PC-9 (cell line): ENCODE data around the gene ZNF417. TPM values are rescaled to one million over a fixed set of nuclear protein-coding genes. Genes with fewer than 3 reads are reported as not detected.
"Not testable (repeated sequence)": the region's sequence is repeated elsewhere in the genome, so short reads cannot be mapped to it uniquely, and the experiment has no call there.

ENCODE experiments used
- BruUV-seq: library from RNA; stranded (reverse); fragments of 400-500 nt; replicated peaks from 2 replicates; lab custom pipeline; 2021; lab: Mats Ljungman, UMichigan
- CTCF ChIA-PET: fragments of 300-600 bp; sonication (Branson Sonifier 250); formaldehyde crosslinking; loops from one replicate; lab custom pipeline; 2022; ENCODE audit warnings: antibody characterized with exemption; lab: Charles Lee
- POLR2A ChIA-PET: fragments of 300-600 bp; sonication (Branson Sonifier 250); formaldehyde crosslinking; loops from one replicate; lab custom pipeline; 2022; ENCODE audit warnings: antibody characterized with exemption; ENCODE audit not compliant: unreplicated experiment; lab: Charles Lee
- DNase-seq, 2 experiments: peaks; one replicate each; pipeline versions ENCODE4 v3.0.0 to v3.0.0-alpha.2; 2015 to 2022; ENCODE audit warnings: mixed read lengths in 1 of 2
- H2AFZ ChIP-seq: fragments of 200-600 bp; sonication (generic); 2 replicates; pipeline ENCODE4 v1.8.1; 2017; ENCODE audit warnings: antibody characterized with exemption
- H3F3A ChIP-seq: fragments of 200-600 bp; sonication (generic); 2 replicates; pipeline ENCODE4 v1.8.1; 2017; ENCODE audit warnings: antibody characterized with exemption, mild to moderate bottlenecking, low read depth; ENCODE audit not compliant: insufficient read depth
- H3K27ac ChIP-seq: fragments of 200-600 bp; sonication (generic); 2 replicates; pipeline ENCODE4 v1.6.1; 2016; ENCODE audit warnings: mixed run types
- H3K27me3 ChIP-seq: fragments of 200-600 bp; sonication (generic); 2 replicates; pipeline ENCODE4 v1.6.1; 2016; ENCODE audit warnings: low read depth, mixed run types; ENCODE audit not compliant: insufficient read depth
- H3K36me3 ChIP-seq: fragments of 200-600 bp; sonication (generic); 2 replicates; pipeline ENCODE4 v1.6.1; 2016; ENCODE audit warnings: low read depth, mixed run types
- H3K4me1 ChIP-seq: fragments of 200-600 bp; sonication (generic); replicated peaks from 2 replicates; pipeline ENCODE4 v1.6.1; 2016; ENCODE audit warnings: mixed run types; ENCODE audit not compliant: insufficient read depth
- H3K4me2 ChIP-seq: fragments of 200-600 bp; sonication (generic); 2 replicates; pipeline ENCODE4 v1.6.1; 2017; ENCODE audit warnings: mixed run types
- H3K4me3 ChIP-seq: fragments of 200-600 bp; sonication (generic); 2 replicates; pipeline ENCODE4 v1.6.1; 2016; ENCODE audit warnings: mixed run types
- H3K79me2 ChIP-seq: fragments of 200-600 bp; sonication (generic); 2 replicates; pipeline ENCODE4 v1.6.1; 2017; ENCODE audit warnings: low read depth, mixed run types
- H3K9me2 ChIP-seq: fragments of 200-600 bp; sonication (generic); 2 replicates; pipeline ENCODE4 v1.8.1; 2017; ENCODE audit warnings: mild to moderate bottlenecking; ENCODE audit not compliant: insufficient read depth
- H3K9me3 ChIP-seq: fragments of 200-600 bp; sonication (generic); 2 replicates; pipeline ENCODE4 v1.8.1; 2016; ENCODE audit warnings: low read depth; ENCODE audit not compliant: insufficient read depth
- H4K20me1 ChIP-seq: fragments of 200-600 bp; sonication (generic); 2 replicates; pipeline ENCODE4 v1.8.1; 2017; ENCODE audit not compliant: insufficient read depth
- CTCF ChIP-seq: fragments of 200-600 bp; sonication (generic); conservative IDR thresholded peaks from 2 replicates; pipeline ENCODE4 v1.6.1; 2017; ENCODE audit warnings: mixed run types, antibody characterized with exemption, mild to moderate bottlenecking, moderate library complexity
- EZH2 ChIP-seq: fragments of 200-600 bp; sonication (generic); IDR thresholded peaks from 2 replicates; pipeline ENCODE4 v1.8.0; 2017; ENCODE audit warnings: antibody characterized with exemption, low read depth
- intact Hi-C: fragments of 100-400 bp; cut with micrococcal nuclease; formaldehyde crosslinking; loops from one replicate; pipeline ENCODE4 v1.10.0; 2022; ENCODE audit not compliant: unreplicated experiment
- total RNA-seq: library from RNA; stranded (reverse); gene quantifications from 2 replicates; pipeline ENCODE4 v1.2.3, GENCODE V29; 2021

The ZNF417 gene
- total RNA-seq, 1 experiment from 2014 or later = 19.6 TPM

GRCh38 chr19:57905258-57905657 lies 11.1 kb downstream of the ZNF417 start:
- Histone ChIP-seq H3K27ac (no peak overlapping the region), H3K79me2 (no peaks in the 10 kb centered on the region), H3K9me3 (peaks cover 32% of the 10 kb centered on the region), H2AFZ (no peak overlapping the region), H4K20me1 (no peaks in the 10 kb centered on the region), H3K9me2 (no peaks in the 10 kb centered on the region), H3K4me3 (no peak overlapping the region), H3K4me2 (no peak overlapping the region), H3F3A (no peaks in the 10 kb centered on the region), H3K36me3 (peaks cover 26% of the 10 kb centered on the region), H3K4me1 (no peaks in the 10 kb centered on the region), H3K27me3 (no peaks in the 10 kb centered on the region)
- ChIA-PET CTCF (no interaction called here), POLR2A (no interaction called here)
- no peak for TF ChIP-seq CTCF
- TF ChIP-seq EZH2 = no peak
- DNase-seq = no peak
- BruUV-seq = no TSS peak
- intact Hi-C loops = loop anchor here (10.0 kb wide), 1 partner anchor 160 kb away; the partner anchor contains the start of gene ZNF776

GRCh38 chr19:57903618-57904184 lies 12.7 kb downstream of the ZNF417 start:
- Histone ChIP-seq H3K36me3 (peaks cover 18% of the 10 kb centered on the region), H3K4me1 (no peaks in the 10 kb centered on the region), H2AFZ (no peak overlapping the region), H3K9me2 (no peaks in the 10 kb centered on the region), H3K4me3 (no peak overlapping the region), H3F3A (no peaks in the 10 kb centered on the region), H3K27me3 (no peaks in the 10 kb centered on the region), H3K79me2 (no peaks in the 10 kb centered on the region), H4K20me1 (no peaks in the 10 kb centered on the region), H3K9me3 (peaks cover 33% of the 10 kb centered on the region), H3K4me2 (no peak overlapping the region), H3K27ac (no peak overlapping the region)
- peak; percentile 48; the same call in 1 of the 2 replicates for TF ChIP-seq CTCF
- no peak for TF ChIP-seq EZH2
- ChIA-PET POLR2A (interaction anchor here (0.6 kb wide), 1 partner anchor 713 kb away, joined by 4 read pairs; the partner anchor contains the start of gene ZNF264), CTCF (interaction anchor here (0.6 kb wide), 1 partner anchor 10 kb away, joined by 24 read pairs; no protein-coding TSS in a partner anchor)
- intact Hi-C loops = loop anchor here (5.0 to 10.0 kb wide), 2 partner anchors 159 to 491 kb away; partner anchors contain the start of genes ZNF17 and ZNF776
- DNase-seq = no peak
- no TSS peak for BruUV-seq

- TF ChIP-seq CTCF (no peak), EZH2 (no peak)
- no peak overlapping the region for H3K4me3 ChIP-seq
- intact Hi-C loops = loop anchor here (5.0 to 10.0 kb wide), 2 partner anchors 156 to 488 kb away; partner anchors contain the start of genes ZNF17 and ZNF776
- BruUV-seq = no TSS peak
- ChIA-PET POLR2A (no interaction called here), CTCF (no interaction called here)
- no peaks in the 10 kb centered on the region for H3K4me1 ChIP-seq
- no peaks in the 10 kb centered on the region for H3K27me3 ChIP-seq
- no peak overlapping the region for H3K27ac ChIP-seq
- H3K36me3 ChIP-seq = no peaks in the 10 kb centered on the region
- H3K9me3 ChIP-seq = peaks cover 12% of the 10 kb centered on the region; the same call in 1 of the 2 replicates
- H4K20me1 ChIP-seq = no peaks in the 10 kb centered on the region
- no peak overlapping the region for H2AFZ ChIP-seq
- H3K9me2 ChIP-seq = no peaks in the 10 kb centered on the region
- DNase-seq = no peak
- no peaks in the 10 kb centered on the region for H3K79me2 ChIP-seq
- H3K4me2 ChIP-seq = no peak overlapping the region
- H3F3A ChIP-seq = no peaks in the 10 kb centered on the region
Measured at GRCh38 chr19:57900311-57900710, 16.1 kb downstream of the ZNF417 start.

GRCh38 chr19:57890706-57891105 lies 25.7 kb downstream of the ZNF417 start:
- DNase-seq, H2AFZ ChIP-seq, H4K20me1 ChIP-seq, H3K9me2 ChIP-seq, H3K4me2 ChIP-seq, BruUV-seq, H3F3A ChIP-seq, H3K27me3 ChIP-seq, H3K4me3 ChIP-seq, POLR2A ChIA-PET, intact Hi-C loops, CTCF ChIA-PET, H3K27ac ChIP-seq, H3K4me1 ChIP-seq: not testable (repeated sequence)
- Histone ChIP-seq H3K36me3 (peaks cover 12% of the 10 kb centered on the region), H3K9me3 (peaks cover 26% of the 10 kb centered on the region), H3K79me2 (peaks cover 24% of the 10 kb centered on the region)
